Epithelial cell of umbilical artery (primary cell): ENCODE results near the gene PRXL2C. TPM values are rescaled to one million over a fixed set of nuclear protein-coding genes. Genes with fewer than 3 reads are reported as not detected.

Source experiments
- total RNA-seq: library from RNA; depleted of rRNA; stranded (reverse); fragments of >200 nt; gene quantifications from 2 replicates; pipeline ENCODE4 v1.2.3, GENCODE V29; 2014

PRXL2C gene
- 12.0 and 16.1 TPM in 2 replicates for total RNA-seq

GRCh38 chr9:96655198-96655851, at the start of gene PRXL2C:
TSS of gene PRXL2C (minus strand) at chr9:96655317. CDS start at chr9:96655281, 36 bp downstream.

GRCh38 chr9:96619491-96620180, 35.5 kb downstream of the PRXL2C start, which contains the start of gene CDC14B:
TSS of gene CDC14B (minus strand) at chr9:96619843. CDS start at chr9:96619378, 465 bp downstream.

Other genes with a start within 250 kb of the PRXL2C start
- gene ZNF367, start 236.9 kb downstream of the PRXL2C start, total RNA-seq, result 4.9 and 6.7 TPM in 2 replicates
- gene HABP4, start 205.1 kb downstream of the PRXL2C start, total RNA-seq, result 7.1 and 7.8 TPM in 2 replicates
- 1.6 and 2.4 TPM in 2 replicates for gene CDC14B, start 35.5 kb downstream of the PRXL2C start, total RNA-seq
- 9.4 and 15.8 TPM in 2 replicates for gene ZNF510, start 122.8 kb upstream of the PRXL2C start, total RNA-seq
- 1.6 and 6.5 TPM in 2 replicates for gene ZNF782, start 199.2 kb upstream of the PRXL2C start, total RNA-seq